MM.1S (cell line): ENCODE data around the gene LNP1.
A peak's percentile ranks its signal among the peaks of the same experiment; 100 is the strongest.

ENCODE experiments used
- DNase-seq: peaks from one replicate; pipeline ENCODE4 v3.0.0-alpha.2; 2015
- H2AFZ ChIP-seq: fragments of 300-600 bp; sonication (generic); 2 replicates; pipeline ENCODE4 v1.6.0; 2016; ENCODE audit warnings: antibody characterized with exemption, low read length
- H3F3A ChIP-seq: fragments of 300-600 bp; sonication (generic); 2 replicates; pipeline ENCODE4 v1.6.1; 2016; ENCODE audit warnings: mild to moderate bottlenecking, antibody characterized with exemption, low read length, moderate library complexity, mixed read lengths; ENCODE audit not compliant: insufficient read depth
- H3K27ac ChIP-seq: fragments of 300-600 bp; sonication (generic); 2 replicates; pipeline ENCODE4 v1.5.1; 2016; ENCODE audit warnings: mild to moderate bottlenecking, low read length
- H3K27me3 ChIP-seq: fragments of 300-600 bp; sonication (generic); replicated peaks from 2 replicates; pipeline ENCODE4 v1.6.0; 2016; ENCODE audit warnings: low read length; ENCODE audit not compliant: insufficient read depth
- H3K36me3 ChIP-seq: fragments of 300-600 bp; sonication (generic); replicated peaks from 2 replicates; pipeline ENCODE4 v1.6.1; 2016; ENCODE audit warnings: mild to moderate bottlenecking, low read length, mixed read lengths; ENCODE audit not compliant: insufficient read depth
- H3K4me1 ChIP-seq: fragments of 300-600 bp; sonication (generic); 2 replicates; pipeline ENCODE4 v1.6.1; 2016; ENCODE audit warnings: low read length, mixed read lengths
- H3K4me2 ChIP-seq: fragments of 300-600 bp; sonication (generic); 2 replicates; pipeline ENCODE4 v1.6.0; 2016; ENCODE audit warnings: low read depth, low read length
- H3K4me3 ChIP-seq: fragments of 300-600 bp; sonication (generic); 2 replicates; pipeline ENCODE4 v1.5.1; 2016; ENCODE audit warnings: low read length, mixed read lengths
- H3K79me2 ChIP-seq: fragments of 300-600 bp; sonication (generic); 2 replicates; pipeline ENCODE4 v1.6.1; 2016; ENCODE audit warnings: mixed run types, low read length, mixed read lengths
- H3K9ac ChIP-seq: fragments of 300-600 bp; sonication (generic); 2 replicates; pipeline ENCODE4 v1.6.1; 2016; ENCODE audit warnings: low read length, mixed read lengths
- H3K9me2 ChIP-seq: fragments of 300-600 bp; sonication (generic); replicated peaks from 2 replicates; pipeline ENCODE4 v1.6.1; 2016; ENCODE audit warnings: mild to moderate bottlenecking, low read length, mixed read lengths; ENCODE audit not compliant: insufficient read depth
- H3K9me3 ChIP-seq: fragments of 300-600 bp; sonication (generic); replicated peaks from 2 replicates; pipeline ENCODE4 v1.6.1; 2016; ENCODE audit warnings: mild to moderate bottlenecking, low read length, mixed read lengths; ENCODE audit not compliant: insufficient read depth
- H4K20me1 ChIP-seq: fragments of 300-600 bp; sonication (generic); 2 replicates; pipeline ENCODE4 v1.6.1; 2016; ENCODE audit warnings: mild to moderate bottlenecking, low read length, moderate library complexity, mixed read lengths; ENCODE audit not compliant: insufficient read depth
- EZH2 ChIP-seq: fragments of 300-600 bp; sonication (generic); optimal IDR thresholded peaks from 2 replicates; pipeline ENCODE3; 2017; ENCODE audit warnings: low read depth, mild to moderate bottlenecking, antibody characterized with exemption, low read length, mixed read lengths
- EZH2phosphoT487 ChIP-seq: fragments of 300-600 bp; sonication (generic); IDR thresholded peaks from 2 replicates; pipeline ENCODE4 v1.6.1; 2018; ENCODE audit warnings: antibody characterized with exemption, low read length
- TF ChIP-seq, protein P1 (sequence below): fragments of 300-600 bp; sonication (generic); IDR thresholded peaks from 2 replicates; pipeline ENCODE4 v1.5.1; 2016; ENCODE audit warnings: antibody characterized with exemption, low read length, mixed read lengths

The LNP1 gene

DNA sequence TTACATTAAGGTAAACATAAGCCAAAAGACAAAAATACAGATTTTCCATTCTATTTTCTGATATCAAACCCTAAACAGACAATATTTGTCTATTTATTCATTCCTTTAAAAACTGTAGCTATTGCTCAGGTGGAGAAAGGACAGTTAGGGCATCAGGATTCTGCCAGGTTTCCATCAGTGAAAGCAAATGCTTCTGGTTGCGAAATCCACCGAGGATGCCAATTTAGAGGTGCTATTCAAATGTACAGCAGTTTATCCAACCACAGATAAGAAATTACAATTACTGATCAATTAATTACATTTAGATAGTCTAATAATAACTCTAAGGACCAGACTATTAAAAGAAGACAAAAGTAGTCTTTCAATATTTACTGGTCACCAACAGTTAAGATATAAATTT is 4.4 kb upstream of the LNP1 start:
- peaks cover 4% of the 10 kb centered on the region for H3K4me1 ChIP-seq
- no peaks in the 10 kb centered on the region for H3K27me3 ChIP-seq
- no peaks in the 10 kb centered on the region for H3K9me2 ChIP-seq
- H3K9me3 ChIP-seq, result no peaks in the 10 kb centered on the region
- peaks cover 6% of the 10 kb centered on the region for H3F3A ChIP-seq
- no peaks in the 10 kb centered on the region; the same call in 1 of the 2 replicates for H3K36me3 ChIP-seq
- peaks cover 89% of the 10 kb centered on the region for H3K79me2 ChIP-seq
- no peak overlapping the region for H3K4me2 ChIP-seq
- no peak for DNase-seq
- no peak for TF ChIP-seq EZH2
- TF ChIP-seq EZH2phosphoT487, result no peak
- TF ChIP-seq, protein P1, sequence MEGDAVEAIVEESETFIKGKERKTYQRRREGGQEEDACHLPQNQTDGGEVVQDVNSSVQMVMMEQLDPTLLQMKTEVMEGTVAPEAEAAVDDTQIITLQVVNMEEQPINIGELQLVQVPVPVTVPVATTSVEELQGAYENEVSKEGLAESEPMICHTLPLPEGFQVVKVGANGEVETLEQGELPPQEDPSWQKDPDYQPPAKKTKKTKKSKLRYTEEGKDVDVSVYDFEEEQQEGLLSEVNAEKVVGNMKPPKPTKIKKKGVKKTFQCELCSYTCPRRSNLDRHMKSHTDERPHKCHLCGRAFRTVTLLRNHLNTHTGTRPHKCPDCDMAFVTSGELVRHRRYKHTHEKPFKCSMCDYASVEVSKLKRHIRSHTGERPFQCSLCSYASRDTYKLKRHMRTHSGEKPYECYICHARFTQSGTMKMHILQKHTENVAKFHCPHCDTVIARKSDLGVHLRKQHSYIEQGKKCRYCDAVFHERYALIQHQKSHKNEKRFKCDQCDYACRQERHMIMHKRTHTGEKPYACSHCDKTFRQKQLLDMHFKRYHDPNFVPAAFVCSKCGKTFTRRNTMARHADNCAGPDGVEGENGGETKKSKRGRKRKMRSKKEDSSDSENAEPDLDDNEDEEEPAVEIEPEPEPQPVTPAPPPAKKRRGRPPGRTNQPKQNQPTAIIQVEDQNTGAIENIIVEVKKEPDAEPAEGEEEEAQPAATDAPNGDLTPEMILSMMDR, result no peak
- H4K20me1 ChIP-seq, result peaks cover 18% of the 10 kb centered on the region; the same call in 1 of the 2 replicates
- H3K27ac ChIP-seq, result no peak overlapping the region
- no peak overlapping the region for H3K4me3 ChIP-seq
- no peak overlapping the region for H2AFZ ChIP-seq
- H3K9ac ChIP-seq, result no peak overlapping the region

DNA sequence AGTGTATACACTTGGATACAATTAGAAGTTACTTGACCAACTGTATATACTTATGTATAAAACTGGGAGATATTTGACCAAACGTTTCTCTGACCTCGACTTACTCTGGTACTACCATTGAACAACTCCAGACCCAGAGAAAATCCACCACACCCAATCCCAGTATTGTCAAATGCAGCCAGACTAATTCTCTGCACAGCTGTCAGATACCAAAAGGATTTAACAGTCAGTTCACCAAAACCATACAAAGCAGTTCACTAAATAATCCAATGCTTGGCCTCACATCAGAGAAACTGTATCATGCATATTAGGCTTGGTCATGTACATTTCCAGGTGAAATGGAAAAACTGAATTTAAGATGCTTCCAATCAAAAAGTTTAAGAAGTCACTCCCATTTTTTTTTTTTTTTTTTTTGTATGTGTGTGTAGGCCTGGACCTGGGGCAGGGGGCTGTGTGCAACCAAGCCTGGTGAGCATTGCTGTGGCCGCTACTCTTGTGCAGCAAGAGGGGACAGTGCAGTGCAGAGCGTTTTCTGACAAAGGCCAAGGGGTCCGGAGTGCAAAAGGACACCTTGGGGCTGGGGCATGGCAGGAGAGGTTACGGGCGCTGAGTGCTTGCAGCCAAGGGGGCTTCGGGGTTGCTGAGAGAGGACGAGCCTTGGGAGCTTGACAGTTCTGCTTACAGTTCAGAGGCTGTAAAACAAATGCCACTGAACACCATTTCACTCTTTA is 1.8 kb upstream of the LNP1 start:
- Histone ChIP-seq H3K27ac (no peak overlapping the region; the same call in 1 of the 2 replicates), H3F3A (peaks cover 6% of the 10 kb centered on the region), H4K20me1 (peaks cover 10% of the 10 kb centered on the region; the same call in 1 of the 2 replicates), H3K4me1 (peaks cover 16% of the 10 kb centered on the region), H2AFZ (no peak overlapping the region), H3K36me3 (no peaks in the 10 kb centered on the region), H3K9me2 (no peaks in the 10 kb centered on the region), H3K4me2 (peak overlapping the region; percentile 86), H3K9ac (peak overlapping the region; percentile 80), H3K79me2 (peaks cover 71% of the 10 kb centered on the region), H3K4me3 (peak overlapping the region; percentile 92), H3K27me3 (no peaks in the 10 kb centered on the region), H3K9me3 (no peaks in the 10 kb centered on the region)
- no peak for DNase-seq
- TF ChIP-seq EZH2phosphoT487 (no peak), EZH2 (no peak)
- TF ChIP-seq, protein P1, result no peak

DNA sequence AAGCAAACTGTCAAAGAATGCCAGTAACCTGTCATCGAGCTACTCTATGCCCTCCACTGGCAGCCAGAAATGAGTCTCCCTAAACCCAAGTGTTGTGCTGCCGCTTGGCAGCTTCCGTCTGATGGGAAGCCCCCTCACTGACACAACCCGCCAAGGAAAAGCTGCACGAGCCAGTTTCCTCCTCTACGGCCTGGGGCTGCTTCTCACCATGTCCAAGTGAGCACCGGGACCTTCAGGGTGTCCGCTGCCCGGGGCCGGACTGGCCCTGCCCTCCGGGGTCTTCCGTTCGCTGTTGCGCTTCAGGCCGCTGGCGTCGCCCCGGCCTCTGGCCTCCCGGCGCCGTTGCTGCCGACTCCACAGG is 940 bp upstream of the LNP1 start:
- peak overlapping the region; percentile 80 for H3K9ac ChIP-seq
- H3K4me3 ChIP-seq, result peak overlapping the region; percentile 92
- H3K27me3 ChIP-seq, result no peaks in the 10 kb centered on the region
- no peaks in the 10 kb centered on the region for H3K9me3 ChIP-seq
- H3F3A ChIP-seq, result peaks cover 6% of the 10 kb centered on the region
- peaks cover 7% of the 10 kb centered on the region; the same call in 1 of the 2 replicates for H4K20me1 ChIP-seq
- H3K4me2 ChIP-seq, result peak overlapping the region; percentile 86
- TF ChIP-seq EZH2, result no peak
- no peak for TF ChIP-seq EZH2phosphoT487
- TF ChIP-seq, protein P1, result no peak
- H3K9me2 ChIP-seq, result no peaks in the 10 kb centered on the region
- peak; percentile 30 for DNase-seq
- peak overlapping the region; percentile 75 for H2AFZ ChIP-seq
- H3K36me3 ChIP-seq, result no peaks in the 10 kb centered on the region
- H3K27ac ChIP-seq, result peak overlapping the region; percentile 81
- H3K79me2 ChIP-seq, result peaks cover 62% of the 10 kb centered on the region
- H3K4me1 ChIP-seq, result peaks cover 16% of the 10 kb centered on the region
